ENCODE measurements around the gene FGD3. TPM values are rescaled to one million over a fixed set of nuclear protein-coding genes. Genes with fewer than 3 reads are reported as not detected.

Gene FGD3
- total RNA-seq, 1 experiment from 2014 or later: 1.8 TPM

GRCh38 chr9:93066978-93067603, 119.8 kb downstream of the FGD3 start:
- H3K18ac ChIP-seq (ENCODE audit: insufficient read length, low read depth, low read length): no peak overlapping the region
- no peak overlapping the region for H3T11ph ChIP-seq (ENCODE audit: low read length)
- H2BK15ac ChIP-seq (ENCODE audit: low read depth, low read length): no peak overlapping the region
- H2BK5ac ChIP-seq (ENCODE audit: insufficient read length, low read length): no peak overlapping the region
- no peak overlapping the region for H3K4me2 ChIP-seq (ENCODE audit: insufficient read depth, insufficient read length, low read length)
- no peaks in the 10 kb centered on the region for H3K9me3 ChIP-seq (ENCODE audit: control insufficient read depth, low read depth, low read length)
- H3K79me2 ChIP-seq (ENCODE audit: insufficient read depth, low read length): no peaks in the 10 kb centered on the region
- no peak overlapping the region for H3K14ac ChIP-seq (ENCODE audit: insufficient read depth, low read length)
- no peaks in the 10 kb centered on the region for H3K4me1 ChIP-seq (ENCODE audit: insufficient read depth, low read length)
- no peaks in the 10 kb centered on the region for H3K9me3 Mint-ChIP-seq
- H4K8ac ChIP-seq (replicated peaks; ENCODE audit: insufficient read length, low read depth, low read length): no peak overlapping the region
- H3K4me1 Mint-ChIP-seq: peaks cover 6 to 7% of the 10 kb centered on the region in 2 experiments
- H2BK20ac ChIP-seq (ENCODE audit: low read depth, low read length, poor library complexity, severe bottlenecking): no peak overlapping the region
- no peak overlapping the region for H4K5ac ChIP-seq (ENCODE audit: insufficient read length, low read depth, low read length)
- peaks cover 0 to 2% (median 0%) of the 10 kb centered on the region in 3 experiments; a peak in 1 of 7 replicates for H3K36me3 Mint-ChIP-seq (ENCODE audit: insufficient read depth in 1 of 3, low read depth in 3 of 3)
- no peak overlapping the region for H2AK5ac ChIP-seq (ENCODE audit: insufficient read length, low read length)
- no peak overlapping the region for H3K4me3 Mint-ChIP-seq
- no peak overlapping the region for H3K27ac Mint-ChIP-seq
- H2BK120ac ChIP-seq (ENCODE audit: low read depth, low read length, poor library complexity, severe bottlenecking): no peak overlapping the region
- no peaks in the 10 kb centered on the region for H3K79me1 ChIP-seq (ENCODE audit: insufficient read depth, low read depth, low read length, poor library complexity, severe bottlenecking)
- H2AFZ ChIP-seq (ENCODE audit: low read length): no peak overlapping the region
- no peak overlapping the region for H2BK12ac ChIP-seq (ENCODE audit: insufficient read length, low read depth, low read length)
- H3K9ac ChIP-seq (ENCODE audit: extremely low read depth, insufficient read length, low read length): no peak overlapping the region
- no peak overlapping the region for H4K91ac ChIP-seq (ENCODE audit: insufficient read length, low read depth, low read length)
- no peaks in the 10 kb centered on the region for H4K20me1 ChIP-seq (ENCODE audit: control insufficient read depth, insufficient read depth, insufficient read length)
- H3K27me3 ChIP-seq (ENCODE audit: insufficient read depth, low read length): no peaks in the 10 kb centered on the region
- no peak overlapping the region for H3K56ac ChIP-seq (ENCODE audit: insufficient read length, low read depth, low read length)
- peaks cover 4% of the 10 kb centered on the region for H3K27me3 Mint-ChIP-seq (ENCODE audit: low read depth)
- DNase-seq: no peak
- TF ChIP-seq, protein P1, sequence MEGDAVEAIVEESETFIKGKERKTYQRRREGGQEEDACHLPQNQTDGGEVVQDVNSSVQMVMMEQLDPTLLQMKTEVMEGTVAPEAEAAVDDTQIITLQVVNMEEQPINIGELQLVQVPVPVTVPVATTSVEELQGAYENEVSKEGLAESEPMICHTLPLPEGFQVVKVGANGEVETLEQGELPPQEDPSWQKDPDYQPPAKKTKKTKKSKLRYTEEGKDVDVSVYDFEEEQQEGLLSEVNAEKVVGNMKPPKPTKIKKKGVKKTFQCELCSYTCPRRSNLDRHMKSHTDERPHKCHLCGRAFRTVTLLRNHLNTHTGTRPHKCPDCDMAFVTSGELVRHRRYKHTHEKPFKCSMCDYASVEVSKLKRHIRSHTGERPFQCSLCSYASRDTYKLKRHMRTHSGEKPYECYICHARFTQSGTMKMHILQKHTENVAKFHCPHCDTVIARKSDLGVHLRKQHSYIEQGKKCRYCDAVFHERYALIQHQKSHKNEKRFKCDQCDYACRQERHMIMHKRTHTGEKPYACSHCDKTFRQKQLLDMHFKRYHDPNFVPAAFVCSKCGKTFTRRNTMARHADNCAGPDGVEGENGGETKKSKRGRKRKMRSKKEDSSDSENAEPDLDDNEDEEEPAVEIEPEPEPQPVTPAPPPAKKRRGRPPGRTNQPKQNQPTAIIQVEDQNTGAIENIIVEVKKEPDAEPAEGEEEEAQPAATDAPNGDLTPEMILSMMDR (conservative IDR thresholded peaks at IDR 0.05): no peak
- no CpG with 5 or more reads among the region's 3 CpGs for WGBS (ENCODE audit: extremely low coverage, insufficient read length, low lambda C conversion rate)
- H3K23ac ChIP-seq (ENCODE audit: insufficient read length, low read depth, low read length): no peak overlapping the region
- no peaks in the 10 kb centered on the region for H3K23me2 ChIP-seq (ENCODE audit: insufficient read length, low read depth, low read length, poor library complexity, severe bottlenecking)
- H3K27ac ChIP-seq (ENCODE audit: insufficient read length, low read depth, low read length): no peak overlapping the region
- no peak overlapping the region for H3K4ac ChIP-seq (ENCODE audit: low read depth, low read length)
